ENCODE measurements around the gene RNF151.
"Not testable (repeated sequence)": the region's sequence is repeated elsewhere in the genome, so short reads cannot be mapped to it uniquely, and the experiment has no call there.

The RNF151 gene

GRCh38 chr16:1960665-1961630 lies 5.7 kb upstream of the RNF151 start:
- peak; percentile 53 for DNase-seq

DNA sequence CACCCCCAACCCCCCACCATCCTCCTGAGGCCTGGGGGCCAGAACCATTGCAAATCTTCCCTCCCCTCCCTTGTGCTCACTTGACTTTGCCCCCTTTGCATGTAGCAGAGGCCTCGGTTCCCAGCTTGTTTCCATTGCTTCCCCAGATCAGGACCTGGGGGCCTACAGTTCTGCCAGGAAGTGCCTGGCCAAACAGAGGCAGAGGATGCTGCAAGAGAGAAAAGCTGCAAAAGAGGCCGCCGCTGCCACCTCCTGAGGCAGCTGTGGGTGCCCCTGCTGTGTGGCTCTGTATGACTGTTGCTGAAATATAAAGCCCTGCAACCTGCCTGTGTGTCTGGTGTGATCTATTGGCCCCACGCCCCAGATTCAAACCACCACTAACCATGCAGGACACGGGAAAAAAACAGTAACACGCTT lies 5.0 kb upstream of the RNF151 start:
- no peak for DNase-seq

DNA sequence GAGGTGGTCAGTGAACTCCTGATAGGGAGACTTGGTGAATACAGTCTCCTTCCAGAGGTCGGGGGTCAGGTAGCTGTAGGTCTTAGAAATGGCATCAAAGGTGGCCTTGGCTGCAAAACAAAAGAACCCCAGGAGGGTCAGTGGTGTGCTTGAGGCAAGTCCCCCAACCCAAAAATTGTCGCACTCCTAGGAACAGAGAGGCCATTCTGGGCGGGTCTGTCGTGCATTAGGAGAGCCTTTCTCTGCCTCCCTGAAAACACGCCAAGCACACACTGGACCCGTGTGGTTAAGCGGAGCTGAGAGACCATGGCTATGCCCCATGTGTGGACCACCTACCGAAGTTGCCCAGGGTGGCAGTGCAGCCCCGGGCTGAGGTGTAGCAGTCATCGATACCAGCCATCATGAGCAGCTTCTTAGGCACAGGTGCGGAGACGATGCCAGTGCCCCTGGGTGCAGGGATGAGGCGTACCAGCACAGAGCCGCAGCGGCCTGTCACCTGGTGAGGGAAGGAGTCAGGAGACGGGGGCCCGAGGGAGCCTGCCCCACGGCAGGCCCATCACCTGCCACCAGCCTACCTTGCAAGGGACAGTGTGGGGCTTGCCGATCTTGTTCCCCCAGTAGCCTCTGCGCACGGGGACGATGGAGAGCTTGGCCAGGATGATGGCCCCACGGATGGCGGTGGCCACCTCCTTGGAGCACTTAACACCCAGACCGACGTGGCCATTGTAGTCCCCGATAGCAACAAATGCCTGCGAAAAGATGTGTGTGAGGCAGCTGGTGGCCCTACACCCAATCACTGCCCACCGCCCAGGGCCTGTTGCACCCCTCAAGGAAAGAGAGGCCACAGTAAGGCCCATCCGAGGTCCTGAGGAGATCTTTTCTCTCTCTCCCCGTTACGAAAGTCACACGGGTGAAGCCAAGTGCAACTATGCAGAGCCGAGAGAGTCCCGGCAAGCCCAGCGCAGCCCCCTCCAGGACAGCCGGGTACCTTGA lies 4.2 kb upstream of the RNF151 start:
- not testable (repeated sequence) for DNase-seq

GRCh38 chr16:1963806-1964505 lies 2.7 kb upstream of the RNF151 start:
- no peak for DNase-seq

- DNase-seq, result peak; percentile 99
These were observed 1.9 kb upstream of the RNF151 start, which contains the start of gene RPS2 for GRCh38 chr16:1964506-1965395. Gene RPS2, minus strand, starts transcription at chr16:1964826. Its CDS starts 201 bp downstream, at chr16:1964625.

- no peak for DNase-seq
These were observed 1.2 kb upstream of the RNF151 start for GRCh38 chr16:1965396-1966001.

GRCh38 chr16:1968146-1968953 lies 1.7 kb downstream of the RNF151 start:
- DNase-seq, result no peak

DNA sequence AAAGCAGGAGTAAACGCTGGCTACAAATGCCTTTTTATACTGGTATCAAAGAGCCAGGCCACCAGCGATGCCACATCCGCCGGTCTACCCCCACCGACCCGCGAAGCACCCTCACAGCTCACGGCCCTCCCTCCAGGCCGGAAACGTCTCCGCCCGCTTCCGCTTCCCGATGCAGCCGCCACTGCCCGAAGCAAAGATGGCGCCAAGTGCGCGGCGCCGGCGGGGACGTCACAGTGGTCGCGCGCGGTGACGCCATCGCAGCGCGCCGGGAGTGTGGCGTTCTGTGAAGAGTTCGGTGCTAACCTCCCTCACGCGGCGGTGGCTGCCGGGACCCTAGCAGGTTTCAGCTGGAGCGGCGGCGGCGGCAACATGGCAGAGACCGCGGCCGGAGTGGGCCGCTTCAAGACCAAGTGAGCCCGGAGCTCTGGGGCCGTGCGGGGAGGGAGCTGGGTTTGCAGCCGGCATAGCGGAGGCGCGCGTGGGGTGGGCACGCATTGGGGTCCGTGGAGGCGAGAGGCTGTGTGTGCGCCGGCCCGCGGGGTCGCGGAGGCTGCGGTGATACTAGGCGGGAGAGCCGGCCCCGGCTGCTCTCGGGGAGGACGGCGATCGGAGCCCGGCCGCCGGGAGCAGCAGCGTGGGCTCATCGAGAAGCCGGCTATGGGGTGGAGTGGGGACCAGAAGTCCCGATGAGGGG lies 5.3 kb downstream of the RNF151 start, which contains the start of gene TBL3:
Gene TBL3, plus strand, starts transcription at position 258 of the 694 bp plus-strand sequence. Its CDS starts 112 bp downstream, at position 370.
- peak; percentile 97 for DNase-seq

GRCh38 chr16:1972490-1972877 lies 5.8 kb downstream of the RNF151 start:
- no peak for DNase-seq

- no peak for DNase-seq
These were observed 7.0 kb downstream of the RNF151 start for GRCh38 chr16:1973461-1974156.

- DNase-seq, result no peak
These were observed 7.8 kb downstream of the RNF151 start for GRCh38 chr16:1974157-1975070.

GRCh38 chr16:1975432-1976215 lies 9.0 kb downstream of the RNF151 start:
- DNase-seq, result no peak

DNA sequence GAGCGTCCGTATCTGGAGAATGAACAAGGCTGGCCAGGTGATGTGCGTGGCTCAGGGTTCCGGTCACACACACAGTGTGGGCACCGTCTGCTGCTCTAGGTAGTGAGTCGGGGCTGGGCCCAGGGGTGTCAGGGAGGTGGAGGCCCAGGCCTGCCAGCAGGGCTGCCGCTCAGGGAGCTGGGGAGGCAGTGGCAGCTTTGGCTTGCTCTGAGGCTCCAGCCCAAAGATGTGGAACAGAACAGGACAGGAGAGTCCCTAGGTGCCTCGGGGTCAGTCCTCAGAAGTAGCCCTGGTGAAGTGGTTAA lies 9.5 kb downstream of the RNF151 start:
- no peak for DNase-seq

DNA sequence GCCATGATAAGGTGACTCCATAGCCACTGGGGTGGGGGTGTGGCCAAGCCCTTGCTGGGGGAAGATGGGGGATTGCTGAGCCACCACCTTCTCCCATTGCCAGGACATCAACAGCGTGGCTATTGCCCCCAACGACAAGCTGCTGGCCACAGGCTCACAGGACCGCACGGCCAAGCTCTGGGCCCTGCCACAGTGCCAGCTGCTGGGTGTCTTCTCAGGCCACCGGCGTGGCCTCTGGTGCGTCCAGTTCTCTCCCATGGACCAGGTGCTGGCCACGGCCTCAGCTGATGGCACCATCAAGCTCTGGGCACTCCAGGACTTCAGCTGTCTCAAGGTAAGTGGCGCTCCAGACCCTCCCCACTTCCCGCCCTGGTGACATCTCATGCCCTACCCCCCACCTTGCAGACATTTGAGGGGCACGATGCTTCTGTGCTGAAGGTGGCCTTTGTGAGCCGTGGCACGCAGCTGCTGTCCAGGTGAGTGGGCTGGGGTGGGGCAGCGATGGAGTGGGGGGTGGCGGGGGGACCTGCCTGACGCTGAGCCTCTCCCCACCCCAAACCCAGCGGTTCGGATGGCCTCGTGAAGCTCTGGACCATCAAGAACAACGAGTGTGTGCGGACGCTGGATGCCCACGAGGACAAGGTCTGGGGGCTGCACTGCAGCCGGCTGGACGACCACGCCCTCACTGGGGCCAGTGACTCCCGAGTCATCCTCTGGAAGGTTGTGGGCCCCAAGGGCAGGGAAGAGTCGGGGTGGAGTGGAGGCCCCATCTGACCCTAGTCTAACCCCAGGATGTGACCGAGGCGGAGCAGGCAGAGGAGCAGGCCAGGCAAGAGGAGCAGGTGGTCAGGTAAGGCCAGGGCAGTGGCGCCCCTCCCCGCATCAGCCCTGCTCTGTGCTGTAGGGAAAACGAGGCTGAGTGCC lies 10.6 kb downstream of the RNF151 start:
- no peak for DNase-seq

DNA sequence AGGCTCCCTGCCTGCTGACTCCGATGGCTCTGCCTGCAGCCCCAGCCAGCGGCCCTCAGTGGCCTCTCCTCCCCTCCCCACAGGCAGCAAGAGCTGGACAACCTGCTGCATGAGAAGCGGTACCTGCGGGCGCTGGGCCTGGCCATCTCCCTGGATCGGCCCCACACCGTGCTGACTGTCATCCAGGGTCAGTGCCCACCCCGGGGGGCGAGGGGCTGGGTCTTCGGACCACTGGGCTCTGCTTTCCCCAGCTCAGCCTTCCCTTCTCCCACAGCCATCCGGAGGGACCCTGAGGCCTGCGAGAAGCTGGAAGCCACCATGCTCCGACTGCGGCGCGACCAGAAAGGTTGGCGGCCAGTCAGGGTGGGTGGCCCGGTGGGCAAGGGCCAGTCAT lies 11.2 kb downstream of the RNF151 start:
- no peak for DNase-seq

All from fibroblast of skin of right biceps (primary cell).